Frontal cortex (tissue), 4 donors: ENCODE measurements around the gene TPBG. TPM values are rescaled to one million over a fixed set of nuclear protein-coding genes. Genes with fewer than 3 reads are reported as not detected.

ENCODE experiments used
- DNase-seq, 2 donors: peaks; one replicate each; pipeline ENCODE4 v3.0.0; 2012; ENCODE audit warnings: low spot score in 2 of 2
- FAIRE-seq: peaks from 2 replicates; lab custom pipeline; 2012; peaks lifted over from hg19 to GRCh38; lab: Jason Lieb, UNC
- total RNA-seq: library from RNA; depleted of rRNA; stranded (reverse); fragments of >200 nt; gene quantifications from one replicate; pipeline ENCODE4 v1.2.3, GENCODE V29; 2014
- donor health status: control.
- donor health status: control.
- donor health status: control.

TPBG gene
- total RNA-seq = 4.5 TPM

DNA sequence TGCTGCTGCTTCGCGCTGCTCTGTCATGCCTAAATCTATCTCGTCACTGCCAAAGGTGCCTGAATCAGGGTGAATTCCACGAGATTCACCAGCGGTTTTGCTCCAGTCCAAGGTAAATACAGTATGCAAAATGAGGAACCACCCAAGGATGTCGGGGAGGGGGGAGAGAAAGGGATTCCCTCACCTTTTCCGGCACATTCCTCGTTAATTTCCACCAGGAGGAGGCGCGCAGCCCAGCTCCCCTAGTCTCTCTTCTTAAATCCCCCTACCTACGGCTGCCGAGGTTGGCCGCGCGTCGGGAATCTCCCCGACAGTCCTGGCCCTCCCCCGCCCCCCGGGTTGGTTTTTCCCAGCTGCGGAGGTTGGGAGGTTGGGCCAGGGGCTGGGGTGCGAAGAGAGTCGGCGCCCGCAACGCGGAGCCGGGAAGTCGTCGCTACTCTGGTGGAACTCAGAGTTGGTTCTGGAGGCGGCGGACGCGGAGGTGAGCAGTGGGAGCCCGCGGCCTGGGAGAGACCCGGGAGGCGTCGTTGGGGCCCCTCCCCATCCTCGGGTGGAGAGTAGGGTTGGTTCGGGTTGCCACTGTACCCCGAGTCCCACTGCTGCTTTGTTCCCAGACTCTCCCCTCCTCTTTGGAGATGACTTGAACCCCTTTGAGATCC, at the start of gene TPBG:
TSS of gene TPBG (plus strand) at position 390 of the 659 bp plus-strand sequence. CDS start 1,145 bp downstream, outside the sequence.
- no peak for FAIRE-seq
- peak in 1 of 2 donors; percentile 32 for DNase-seq

- DNase-seq = no peak
- FAIRE-seq = peak; percentile 19
Observed at GRCh38 chr6:82322386-82322785, 41.2 kb upstream of the TPBG start.

DNA sequence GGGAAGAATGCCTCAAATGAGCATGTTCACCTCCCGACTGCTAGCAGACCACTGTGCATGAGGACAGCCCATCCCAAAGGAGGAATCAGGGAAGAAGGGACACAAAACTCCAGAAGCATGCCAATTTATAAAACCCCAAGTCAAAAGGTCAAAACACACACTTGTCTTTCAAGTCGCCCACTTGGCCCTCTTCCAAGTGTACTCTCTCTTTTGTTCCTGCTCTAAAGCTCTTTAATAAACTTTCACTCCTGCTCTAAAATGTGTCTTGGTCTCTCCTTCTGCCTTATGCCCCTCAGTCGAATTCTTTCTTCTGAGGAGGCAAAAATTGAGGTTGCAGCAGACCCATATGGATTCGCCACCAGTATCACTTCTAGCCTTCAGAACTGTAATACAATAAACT, 33.9 kb upstream of the TPBG start:
- FAIRE-seq (no peak), DNase-seq (no peak)

DNA sequence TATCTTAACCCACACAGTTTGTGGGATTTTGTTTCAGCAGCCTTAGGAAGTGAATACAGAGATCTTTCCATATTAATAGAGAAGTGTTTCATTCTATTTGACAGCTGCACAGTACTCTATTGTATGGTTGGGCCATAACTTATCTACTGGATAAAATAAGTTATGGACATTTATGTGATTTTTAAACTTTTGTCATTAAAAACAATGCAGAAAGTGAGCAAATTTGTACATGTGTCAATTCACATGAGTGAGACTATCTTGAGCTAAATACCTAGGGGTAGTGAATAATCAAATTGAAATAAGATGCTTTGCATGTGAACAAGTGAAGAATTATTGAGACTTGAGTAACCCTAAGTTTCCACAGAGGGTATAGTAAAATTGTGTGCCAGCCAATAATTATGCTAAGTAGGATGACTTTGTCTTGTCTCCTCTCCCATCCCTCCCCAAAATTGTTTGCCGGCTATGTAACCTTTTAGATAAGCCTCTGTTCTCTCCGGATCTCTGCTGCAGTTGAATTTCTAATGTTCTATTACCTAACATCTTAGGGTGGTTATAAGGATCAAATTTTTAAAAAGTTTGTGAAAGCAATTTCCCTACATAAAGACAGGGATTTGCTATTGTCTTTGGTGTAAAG, 33.3 kb upstream of the TPBG start:
- no peak for FAIRE-seq

GRCh38 chr6:82331031-82331773, 32.4 kb upstream of the TPBG start:
- FAIRE-seq (no peak), DNase-seq (no peak)

More for the DNA sequence above, 33.3 kb upstream of the TPBG start:
- DNase-seq = no peak

GRCh38 chr6:82333781-82334180, 29.8 kb upstream of the TPBG start:
- no peak for DNase-seq
- FAIRE-seq = no peak

- FAIRE-seq (no peak), DNase-seq (no peak)
Observed at GRCh38 chr6:82337688-82338257, 25.8 kb upstream of the TPBG start.

GRCh38 chr6:82348130-82348529, 15.5 kb upstream of the TPBG start:
- FAIRE-seq = no peak

GRCh38 chr6:82353848-82354247, 9.8 kb upstream of the TPBG start:
- DNase-seq (no peak), FAIRE-seq (no peak)

More at GRCh38 chr6:82348130-82348529, 15.5 kb upstream of the TPBG start:
- no peak for DNase-seq

DNA sequence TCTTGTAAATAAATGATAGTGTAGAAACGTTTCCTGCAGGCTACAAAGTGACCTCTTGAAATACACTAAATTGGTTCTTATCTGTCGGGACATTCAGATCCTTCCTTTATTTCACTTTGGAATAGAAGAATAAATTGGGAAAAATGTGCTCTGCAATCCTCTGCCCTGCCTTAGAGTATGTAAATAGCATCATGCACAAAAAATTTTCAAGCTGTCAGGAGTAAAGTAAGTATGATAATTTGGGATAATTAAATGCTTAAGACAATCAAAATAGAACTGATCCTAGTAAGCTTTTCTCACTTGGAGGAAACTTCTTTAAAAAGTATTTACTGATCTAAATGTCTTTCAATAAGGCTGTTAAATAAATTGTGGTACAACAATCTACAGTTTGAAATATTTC, 3.1 kb upstream of the TPBG start:
- FAIRE-seq (no peak), DNase-seq (no peak)

DNA sequence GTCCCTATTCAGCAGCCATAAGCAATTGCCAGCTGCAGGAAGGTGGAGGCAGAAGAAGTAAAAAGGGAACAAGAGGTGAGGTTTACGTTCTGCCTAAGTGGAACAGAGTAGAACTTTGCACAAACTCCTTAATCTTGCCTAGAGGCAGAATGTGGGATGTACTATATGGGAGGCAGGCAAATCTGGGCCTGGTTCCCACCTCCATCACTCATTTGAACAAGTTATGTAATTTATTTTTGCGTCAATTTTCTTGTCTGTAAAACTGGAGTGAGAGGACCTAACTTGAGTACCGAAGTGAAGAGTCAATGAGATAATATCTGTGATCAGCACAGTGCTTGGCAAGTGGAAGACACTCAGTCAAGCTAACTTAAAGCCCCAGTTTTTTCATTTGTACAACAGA, 2.0 kb upstream of the TPBG start:
- DNase-seq (no peak), FAIRE-seq (no peak)

DNA sequence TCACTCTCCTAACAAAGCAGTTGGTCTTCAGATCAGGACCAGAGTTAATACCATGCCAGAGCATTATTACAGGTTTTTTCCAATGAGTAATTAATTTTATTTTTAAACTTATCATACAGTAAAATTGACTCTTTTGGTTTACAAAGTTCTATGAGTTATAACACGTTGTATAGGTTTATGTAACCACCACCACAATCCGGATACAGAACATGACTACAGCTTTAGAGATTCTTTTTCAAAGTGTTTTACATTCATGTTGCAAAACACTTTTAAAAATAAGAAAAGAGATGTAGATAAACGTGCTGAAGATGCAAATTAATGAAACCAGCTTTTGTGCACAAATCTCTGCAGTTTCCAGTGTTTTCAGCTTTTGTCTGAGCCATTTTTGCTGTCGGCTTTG, 1.5 kb upstream of the TPBG start:
- no peak for DNase-seq
- no peak for FAIRE-seq

- DNase-seq (no peak), FAIRE-seq (no peak)
Observed at GRCh38 chr6:82362878-82363427, 664 bp upstream of the TPBG start.

DNA sequence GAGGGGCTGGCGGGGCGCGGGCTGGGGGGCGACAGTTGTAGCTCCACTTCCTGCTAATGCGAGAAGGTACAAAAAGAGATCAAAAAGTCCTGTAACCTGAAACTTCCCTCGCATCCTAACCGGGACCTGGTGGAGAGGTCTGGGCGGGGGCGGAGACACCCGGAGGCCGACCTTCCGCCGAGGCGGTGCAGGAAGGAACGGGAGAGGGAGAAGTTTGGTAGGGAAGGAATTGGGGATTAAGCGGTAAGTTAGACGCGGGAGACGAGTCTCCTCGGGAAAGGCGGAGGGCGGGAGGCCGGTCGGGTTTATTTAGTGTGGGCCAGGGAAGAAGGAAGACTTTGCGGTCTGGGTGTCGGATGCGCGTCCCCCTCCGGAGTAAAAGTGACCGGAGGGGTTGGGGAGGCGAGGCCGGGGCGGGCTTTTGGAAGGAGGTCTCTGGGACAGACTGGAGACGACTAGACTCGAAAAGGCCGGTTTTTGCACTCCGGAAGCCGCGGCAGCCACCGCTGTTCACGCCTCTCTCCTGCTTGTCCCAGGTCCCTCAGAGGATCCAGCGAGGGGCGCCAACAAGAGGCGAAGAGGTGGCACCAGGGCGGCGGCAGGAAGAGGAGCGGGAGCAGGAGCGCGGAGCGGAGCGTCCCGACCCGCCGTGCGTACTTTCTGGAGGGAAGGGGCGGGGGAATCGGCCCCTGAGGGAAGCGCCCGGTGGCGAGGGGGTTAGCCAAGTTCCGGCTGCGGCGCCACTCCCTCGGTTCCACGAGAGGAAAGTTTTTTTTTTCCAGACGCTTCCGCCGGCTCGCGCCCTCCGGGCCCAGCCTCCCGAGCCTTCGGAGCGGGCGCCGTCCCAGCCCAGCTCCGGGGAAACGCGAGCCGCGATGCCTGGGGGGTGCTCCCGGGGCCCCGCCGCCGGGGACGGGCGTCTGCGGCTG, 734 bp downstream of the TPBG start:
- DNase-seq (peak in 1 of 2 donors; percentile 20), FAIRE-seq (no peak)

DNA sequence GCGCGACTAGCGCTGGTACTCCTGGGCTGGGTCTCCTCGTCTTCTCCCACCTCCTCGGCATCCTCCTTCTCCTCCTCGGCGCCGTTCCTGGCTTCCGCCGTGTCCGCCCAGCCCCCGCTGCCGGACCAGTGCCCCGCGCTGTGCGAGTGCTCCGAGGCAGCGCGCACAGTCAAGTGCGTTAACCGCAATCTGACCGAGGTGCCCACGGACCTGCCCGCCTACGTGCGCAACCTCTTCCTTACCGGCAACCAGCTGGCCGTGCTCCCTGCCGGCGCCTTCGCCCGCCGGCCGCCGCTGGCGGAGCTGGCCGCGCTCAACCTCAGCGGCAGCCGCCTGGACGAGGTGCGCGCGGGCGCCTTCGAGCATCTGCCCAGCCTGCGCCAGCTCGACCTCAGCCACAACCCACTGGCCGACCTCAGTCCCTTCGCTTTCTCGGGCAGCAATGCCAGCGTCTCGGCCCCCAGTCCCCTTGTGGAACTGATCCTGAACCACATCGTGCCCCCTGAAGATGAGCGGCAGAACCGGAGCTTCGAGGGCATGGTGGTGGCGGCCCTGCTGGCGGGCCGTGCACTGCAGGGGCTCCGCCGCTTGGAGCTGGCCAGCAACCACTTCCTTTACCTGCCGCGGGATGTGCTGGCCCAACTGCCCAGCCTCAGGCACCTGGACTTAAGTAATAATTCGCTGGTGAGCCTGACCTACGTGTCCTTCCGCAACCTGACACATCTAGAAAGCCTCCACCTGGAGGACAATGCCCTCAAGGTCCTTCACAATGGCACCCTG, 1.6 kb downstream of the TPBG start:
- DNase-seq = peak in 1 of 2 donors; percentile 27
- no peak for FAIRE-seq

- FAIRE-seq = no peak
- no peak for DNase-seq
Observed at GRCh38 chr6:82367704-82368103, 4.1 kb downstream of the TPBG start.

DNA sequence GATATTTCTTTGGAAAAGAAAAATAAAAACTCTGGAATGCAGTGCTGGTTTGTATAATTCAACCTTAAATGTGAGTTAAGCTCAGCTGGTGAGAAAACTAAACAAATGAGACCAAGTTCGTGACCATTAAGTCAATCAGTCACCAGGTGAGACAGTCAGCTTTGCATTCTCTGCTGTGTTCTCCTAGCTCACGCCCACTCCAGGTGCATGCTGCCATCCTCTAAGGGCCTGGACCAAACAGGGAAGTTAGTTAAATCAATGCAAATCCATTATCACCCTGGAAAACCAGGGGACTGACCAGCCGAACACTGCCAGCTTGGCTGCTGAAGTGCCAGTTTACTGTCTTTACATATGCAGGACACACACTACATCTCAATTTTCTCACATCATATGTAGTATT, 7.2 kb downstream of the TPBG start:
- no peak for DNase-seq

DNA sequence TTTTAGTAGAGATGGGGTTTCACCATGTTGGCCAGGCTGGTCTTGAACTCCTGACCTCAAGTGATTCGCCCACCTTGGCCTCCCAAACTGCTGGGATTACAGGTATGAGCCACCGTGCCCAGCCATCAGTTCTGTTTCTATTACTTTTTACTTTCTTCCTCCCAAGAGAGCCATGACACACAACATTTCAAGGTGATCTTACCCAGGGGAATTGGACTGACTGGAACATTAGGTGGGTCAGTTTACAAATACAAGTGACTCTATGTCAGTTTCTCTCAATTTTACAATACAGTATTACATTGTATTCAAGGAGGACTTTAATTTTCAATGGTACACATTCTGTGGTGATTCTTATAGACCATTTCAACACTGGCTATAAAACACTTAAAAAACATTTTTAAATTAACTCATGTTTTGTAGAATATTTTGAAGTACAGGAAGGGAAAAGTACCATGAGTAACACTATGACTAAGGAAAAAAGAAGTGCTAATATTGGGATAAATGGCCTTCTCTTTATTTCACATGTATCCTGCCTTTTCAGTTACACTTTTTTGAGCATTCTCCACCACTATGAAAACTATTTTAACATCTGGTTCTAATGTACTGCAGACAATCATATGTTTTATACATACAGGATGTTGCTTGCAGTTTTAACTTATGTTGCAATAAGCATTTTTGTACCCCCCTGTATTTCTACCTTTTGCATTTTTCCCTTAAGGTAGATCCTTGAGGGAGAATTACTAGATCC, 8.4 kb downstream of the TPBG start:
- no peak for FAIRE-seq
- no peak for DNase-seq

More for the DNA sequence above, 7.2 kb downstream of the TPBG start:
- no peak for FAIRE-seq
